ENCODE measurements around the gene LYRM7.

GRCh38 chr5:131164191-131165118 lies 6.3 kb upstream of the LYRM7 start:
- TF ChIP-seq CTCF (IDR thresholded peaks at IDR 0.05): no peak
- TF ChIP-seq ZFX (IDR thresholded peaks at IDR 0.05; ENCODE audit: borderline replicate concordance): peak; percentile 87; the same call in 1 of the 2 replicates

All from 22Rv1 (cell line).